WI38 (cell line): ENCODE data around the gene PREX1.

Source experiments
- H3K4me3 ChIP-seq: 2 replicates; pipeline ENCODE4 v1.5.1; 2011; ENCODE audit warnings: low read depth, mild to moderate bottlenecking, control low read depth, low read length
- CTCF ChIP-seq: IDR thresholded peaks from 2 replicates; pipeline ENCODE4 v1.5.1; 2012; ENCODE audit warnings: low read depth, mild to moderate bottlenecking, control low read depth, low read length

Gene PREX1

GRCh38 chr20:48627737-48628128 is 200.1 kb downstream of the PREX1 start:
- no peak for TF ChIP-seq CTCF
- no peak overlapping the region for H3K4me3 ChIP-seq

GRCh38 chr20:48626938-48627736 is 200.7 kb downstream of the PREX1 start:
- no peak for TF ChIP-seq CTCF
- H3K4me3 ChIP-seq: no peak overlapping the region

- H3K4me3 ChIP-seq: no peak overlapping the region
These were observed 201.4 kb downstream of the PREX1 start for GRCh38 chr20:48626226-48626937.

GRCh38 chr20:48625136-48625900 is 202.5 kb downstream of the PREX1 start:
- no peak for TF ChIP-seq CTCF

More at GRCh38 chr20:48626226-48626937, 201.4 kb downstream of the PREX1 start:
- TF ChIP-seq CTCF: no peak

GRCh38 chr20:48624315-48625020 is 203.3 kb downstream of the PREX1 start:
- TF ChIP-seq CTCF: no peak
- no peak overlapping the region for H3K4me3 ChIP-seq

More at GRCh38 chr20:48625136-48625900, 202.5 kb downstream of the PREX1 start:
- H3K4me3 ChIP-seq: no peak overlapping the region

- H3K4me3 ChIP-seq: no peak overlapping the region
These were observed 203.9 kb downstream of the PREX1 start for GRCh38 chr20:48623906-48624265.

More at GRCh38 chr20:48623906-48624265, 203.9 kb downstream of the PREX1 start:
- TF ChIP-seq CTCF: no peak
